ENCODE results near the gene RASSF8.

RASSF8 gene

DNA sequence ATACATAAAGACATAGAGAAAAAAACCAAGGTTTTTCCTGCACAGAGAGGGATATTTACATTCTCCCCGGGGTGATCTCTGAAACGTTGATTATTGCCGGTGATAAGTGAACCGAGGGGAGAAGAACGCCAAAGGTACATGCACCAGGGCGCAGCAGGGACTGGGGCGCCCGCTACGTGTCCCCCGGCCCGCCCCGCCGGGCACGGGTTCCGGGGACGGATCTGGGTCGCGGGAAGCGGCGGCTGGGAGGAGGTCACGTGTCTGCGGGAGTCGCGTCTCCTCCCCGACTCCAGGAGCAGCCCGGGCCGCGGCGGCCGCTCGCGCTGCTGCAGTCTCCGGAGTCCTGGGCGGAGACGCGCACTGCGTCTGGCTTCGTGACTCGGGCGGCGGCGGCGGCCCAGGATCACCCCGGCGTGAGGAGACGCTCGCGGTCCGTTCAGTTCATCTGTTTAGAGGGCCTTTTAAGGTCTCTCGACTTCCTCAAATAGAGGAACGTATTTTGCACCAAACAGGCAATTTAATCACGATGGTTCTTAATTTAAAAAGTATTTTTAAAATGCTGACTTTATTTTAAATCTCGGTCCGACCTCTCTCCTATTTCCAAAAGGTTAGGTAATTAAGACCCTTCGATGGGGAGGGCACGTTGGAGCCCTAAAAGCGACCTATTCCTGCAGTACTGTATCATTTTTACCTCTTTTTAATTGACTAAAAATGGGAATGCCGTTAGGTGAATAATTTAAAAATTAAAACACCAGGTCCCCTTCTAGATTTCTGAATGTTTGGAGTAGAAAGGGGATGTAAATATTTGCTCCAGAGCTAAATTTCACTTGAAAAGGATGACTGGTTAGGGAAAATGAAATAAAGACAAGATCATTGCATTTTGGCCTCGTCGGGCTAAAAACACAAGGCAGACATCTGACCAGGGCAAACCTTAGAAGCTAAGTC lies 168.1 kb downstream of the RASSF8 start:
- peak; percentile 56 for DNase-seq (ENCODE audit: low spot score)

DNA sequence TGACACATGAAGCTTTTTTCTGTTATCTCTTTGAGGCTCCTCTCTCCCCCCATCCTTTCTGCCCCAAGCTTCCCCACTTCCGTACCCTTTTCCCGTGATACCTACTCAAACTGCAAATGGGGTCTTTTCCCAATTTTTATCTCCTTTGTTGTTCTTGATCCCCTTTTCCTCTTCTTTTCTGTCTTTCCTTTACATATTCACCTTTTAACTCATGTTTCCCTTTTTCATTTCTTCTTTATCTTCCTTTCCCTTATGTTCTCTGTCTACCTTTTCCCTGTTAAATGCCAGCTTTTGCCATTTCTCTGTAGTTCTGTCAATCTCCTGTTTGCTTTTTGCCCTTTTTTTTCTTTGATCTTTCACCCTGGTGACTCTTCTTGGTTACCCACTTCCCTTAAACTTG lies 168.9 kb downstream of the RASSF8 start:
- no peak for DNase-seq (ENCODE audit: low spot score)

DNA sequence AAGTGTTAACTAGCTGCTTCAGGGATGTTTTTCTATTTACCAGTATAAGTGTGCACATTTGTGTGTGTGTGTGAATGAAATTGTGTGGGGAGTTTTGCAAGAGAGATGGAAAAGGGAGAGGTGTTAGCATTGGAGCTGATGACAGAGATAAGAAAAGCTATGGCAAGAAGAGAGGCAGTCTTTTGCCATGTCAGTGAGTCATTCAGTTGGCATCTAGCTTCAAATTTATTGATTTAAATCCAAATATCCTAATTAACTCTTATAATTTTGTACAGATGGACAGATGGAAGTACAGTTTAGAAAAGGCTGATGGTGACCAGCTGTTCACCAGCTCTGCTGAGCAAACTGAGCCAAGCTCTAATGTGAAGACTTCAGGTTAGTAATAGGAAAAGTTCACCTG lies 169.7 kb downstream of the RASSF8 start:
- no peak for DNase-seq (ENCODE audit: low spot score)
